ENCODE results near the gene GBP1. TPM values are rescaled to one million over a fixed set of nuclear protein-coding genes. Genes with fewer than 3 reads are reported as not detected.

GBP1 gene
- total and polyA plus RNA-seq, 2 of the 8 experiments (the other 6 are each of a cell fraction or from before 2014, with no cell fraction given) = not detected

- no peaks in the 10 kb centered on the region for H3K27me3 ChIP-seq (replicated peaks in 1 of 4; ENCODE audit: control insufficient read depth in 3 of 4, extremely low read depth in 1 of 4, insufficient read depth in 3 of 4, low read length in 3 of 4)
- H3K56ac ChIP-seq (replicated peaks; ENCODE audit: insufficient read length, low read depth, low read length) = no peak overlapping the region
- H4K91ac ChIP-seq (replicated peaks; ENCODE audit: insufficient read length, low read length) = no peak overlapping the region
- H2BK5ac ChIP-seq (ENCODE audit: low read depth, low read length) = no peak overlapping the region
- no peaks in the 10 kb centered on the region for H3K79me2 ChIP-seq (ENCODE audit: control insufficient read depth in 1 of 2, insufficient read depth in 2 of 2, low read length in 2 of 2)
- H3K23ac ChIP-seq (ENCODE audit: insufficient read length) = no peak overlapping the region
- ChIA-PET POLR2A (ENCODE audit: partially characterized antibody) (no interaction called here), CTCF (ENCODE audit: partially characterized antibody) (interaction anchor here (1.0 to 1.5 kb wide), 2 partner anchors 35 to 40 kb away, joined by 3 read pairs; no protein-coding TSS in a partner anchor)
- H2BK20ac ChIP-seq (ENCODE audit: low read length) = no peak overlapping the region
- no peaks in the 10 kb centered on the region for H3K79me1 ChIP-seq (ENCODE audit: low read depth, low read length)
- no peak overlapping the region for H3K9ac ChIP-seq (replicated peaks in 1 of 4; ENCODE audit: extremely low read depth in 1 of 4, low read depth in 3 of 4, low read length in 3 of 4)
- H3K18ac ChIP-seq (ENCODE audit: extremely low read depth, low read length) = no peak overlapping the region
- no peaks in the 10 kb centered on the region for H3K4me1 ChIP-seq (replicated peaks in 1 of 4; ENCODE audit: control insufficient read depth in 3 of 4, insufficient read depth in 4 of 4, low read length in 3 of 4)
- no peak overlapping the region for H3K4me3 ChIP-seq (ENCODE audit: extremely low read depth in 1 of 4, insufficient read depth in 2 of 4, low read depth in 3 of 4, low read length in 4 of 4)
- FAIRE-seq (no peak), DNase-seq (ENCODE audit: low read depth in 1 of 2, low spot score in 2 of 2) (no peak)
- no peak overlapping the region for H2BK15ac ChIP-seq (ENCODE audit: low read length)
- H3K23me2 ChIP-seq (ENCODE audit: low read depth, low read length) = no peaks in the 10 kb centered on the region
- H2BK12ac ChIP-seq (ENCODE audit: low read depth, low read length) = no peak overlapping the region
- H2BK120ac ChIP-seq (replicated peaks; ENCODE audit: low read depth, low read length) = no peak overlapping the region
- TF ChIP-seq CREB1 (IDR thresholded peaks at IDR 0.05) (no peak), EP300 (IDR thresholded peaks at IDR 0.05; ENCODE audit: borderline replicate concordance in 1 of 2, low read depth in 2 of 2, low read length in 2 of 2) (no peak), TEAD4 (IDR thresholded peaks at IDR 0.05; ENCODE audit: low read depth, low read length) (no peak), KDM1A (IDR thresholded peaks at IDR 0.05; ENCODE audit: borderline replicate concordance, low read length) (no peak), CHD2 (IDR thresholded peaks at IDR 0.05; ENCODE audit: low read length) (no peak), CHD1 (IDR thresholded peaks at IDR 0.05; ENCODE audit: low read depth, low read length) (no peak), ASH2L (IDR thresholded peaks at IDR 0.05; ENCODE audit: low read length) (no peak), EGR1 (IDR thresholded peaks at IDR 0.05; ENCODE audit: borderline replicate concordance, low read depth, low read length) (no peak), JUN (IDR thresholded peaks at IDR 0.05; ENCODE audit: low read depth, low read length) (no peak), MAFK (IDR thresholded peaks at IDR 0.05; ENCODE audit: low read depth, low read length) (no peak)
- no peak overlapping the region for H3K14ac ChIP-seq (ENCODE audit: insufficient read length)
- H2AFZ ChIP-seq (ENCODE audit: low read length) = no peak overlapping the region; the same call in 1 of the 2 replicates
- no peaks in the 10 kb centered on the region for H3K9me3 ChIP-seq (ENCODE audit: insufficient read depth in 2 of 2, low read depth in 1 of 2, low read length in 1 of 2)
- no peak overlapping the region for H3K27ac ChIP-seq (ENCODE audit: low read depth, low read length)
- H3K4me2 ChIP-seq (ENCODE audit: insufficient read depth in 1 of 2, low read depth in 2 of 2, low read length in 2 of 2) = no peak overlapping the region
- no peaks in the 10 kb centered on the region for H4K20me1 ChIP-seq (replicated peaks in 1 of 2; ENCODE audit: control insufficient read depth in 1 of 2, insufficient read depth in 2 of 2, low read length in 2 of 2)
- H2AK5ac ChIP-seq (ENCODE audit: low read depth, low read length) = no peak overlapping the region
- 97% methylated on average over 11 of the region's 11 CpGs; no CpG with 5 or more reads in 1 of the 2 experiments for WGBS, 2 experiments (ENCODE audit: extremely low coverage in 1 of 2, insufficient coverage in 1 of 2, insufficient read length in 1 of 2, insufficient replicate concordance in 2 of 2, low coverage in 1 of 2, low lambda C conversion rate in 2 of 2, missing lambda C conversion rate in 1 of 2)
- no peak overlapping the region for H4K5ac ChIP-seq (ENCODE audit: insufficient read length, low read depth, low read length)
- H3K4ac ChIP-seq (replicated peaks; ENCODE audit: insufficient read length, low read depth, low read length) = no peak overlapping the region
- no peaks in the 10 kb centered on the region for H3K36me3 ChIP-seq (ENCODE audit: control insufficient read depth in 2 of 4, insufficient read depth in 4 of 4, low read length in 3 of 4)
- H4K8ac ChIP-seq (ENCODE audit: extremely low read depth, insufficient read depth, low read length) = no peak overlapping the region
Measured at GRCh38 chr1:89050649-89051033, 14.4 kb downstream of the GBP1 start.
